MM.1S (cell line): ENCODE results near the gene GUCA1A.

ENCODE experiments used
- DNase-seq: peaks from one replicate; pipeline ENCODE4 v3.0.0-alpha.2; 2015
- H2AFZ ChIP-seq: fragments of 300-600 bp; sonication (generic); 2 replicates; pipeline ENCODE4 v1.6.0; 2016; ENCODE audit warnings: antibody characterized with exemption, low read length
- H3F3A ChIP-seq: fragments of 300-600 bp; sonication (generic); 2 replicates; pipeline ENCODE4 v1.6.1; 2016; ENCODE audit warnings: mild to moderate bottlenecking, antibody characterized with exemption, low read length, moderate library complexity, mixed read lengths; ENCODE audit not compliant: insufficient read depth
- H3K27ac ChIP-seq: fragments of 300-600 bp; sonication (generic); 2 replicates; pipeline ENCODE4 v1.5.1; 2016; ENCODE audit warnings: mild to moderate bottlenecking, low read length
- H3K27me3 ChIP-seq: fragments of 300-600 bp; sonication (generic); replicated peaks from 2 replicates; pipeline ENCODE4 v1.6.0; 2016; ENCODE audit warnings: low read length; ENCODE audit not compliant: insufficient read depth
- H3K36me3 ChIP-seq: fragments of 300-600 bp; sonication (generic); replicated peaks from 2 replicates; pipeline ENCODE4 v1.6.1; 2016; ENCODE audit warnings: mild to moderate bottlenecking, low read length, mixed read lengths; ENCODE audit not compliant: insufficient read depth
- H3K4me1 ChIP-seq: fragments of 300-600 bp; sonication (generic); 2 replicates; pipeline ENCODE4 v1.6.1; 2016; ENCODE audit warnings: low read length, mixed read lengths
- H3K4me2 ChIP-seq: fragments of 300-600 bp; sonication (generic); 2 replicates; pipeline ENCODE4 v1.6.0; 2016; ENCODE audit warnings: low read depth, low read length
- H3K4me3 ChIP-seq: fragments of 300-600 bp; sonication (generic); 2 replicates; pipeline ENCODE4 v1.5.1; 2016; ENCODE audit warnings: low read length, mixed read lengths
- H3K79me2 ChIP-seq: fragments of 300-600 bp; sonication (generic); 2 replicates; pipeline ENCODE4 v1.6.1; 2016; ENCODE audit warnings: mixed run types, low read length, mixed read lengths
- H3K9ac ChIP-seq: fragments of 300-600 bp; sonication (generic); 2 replicates; pipeline ENCODE4 v1.6.1; 2016; ENCODE audit warnings: low read length, mixed read lengths
- H3K9me2 ChIP-seq: fragments of 300-600 bp; sonication (generic); replicated peaks from 2 replicates; pipeline ENCODE4 v1.6.1; 2016; ENCODE audit warnings: mild to moderate bottlenecking, low read length, mixed read lengths; ENCODE audit not compliant: insufficient read depth
- H3K9me3 ChIP-seq: fragments of 300-600 bp; sonication (generic); replicated peaks from 2 replicates; pipeline ENCODE4 v1.6.1; 2016; ENCODE audit warnings: mild to moderate bottlenecking, low read length, mixed read lengths; ENCODE audit not compliant: insufficient read depth
- H4K20me1 ChIP-seq: fragments of 300-600 bp; sonication (generic); 2 replicates; pipeline ENCODE4 v1.6.1; 2016; ENCODE audit warnings: mild to moderate bottlenecking, low read length, moderate library complexity, mixed read lengths; ENCODE audit not compliant: insufficient read depth
- EZH2 ChIP-seq: fragments of 300-600 bp; sonication (generic); optimal IDR thresholded peaks from 2 replicates; pipeline ENCODE3; 2017; ENCODE audit warnings: low read depth, mild to moderate bottlenecking, antibody characterized with exemption, low read length, mixed read lengths
- EZH2phosphoT487 ChIP-seq: fragments of 300-600 bp; sonication (generic); IDR thresholded peaks from 2 replicates; pipeline ENCODE4 v1.6.1; 2018; ENCODE audit warnings: antibody characterized with exemption, low read length
- TF ChIP-seq, protein P1 (sequence below): fragments of 300-600 bp; sonication (generic); IDR thresholded peaks from 2 replicates; pipeline ENCODE4 v1.5.1; 2016; ENCODE audit warnings: antibody characterized with exemption, low read length, mixed read lengths

GUCA1A gene

DNA sequence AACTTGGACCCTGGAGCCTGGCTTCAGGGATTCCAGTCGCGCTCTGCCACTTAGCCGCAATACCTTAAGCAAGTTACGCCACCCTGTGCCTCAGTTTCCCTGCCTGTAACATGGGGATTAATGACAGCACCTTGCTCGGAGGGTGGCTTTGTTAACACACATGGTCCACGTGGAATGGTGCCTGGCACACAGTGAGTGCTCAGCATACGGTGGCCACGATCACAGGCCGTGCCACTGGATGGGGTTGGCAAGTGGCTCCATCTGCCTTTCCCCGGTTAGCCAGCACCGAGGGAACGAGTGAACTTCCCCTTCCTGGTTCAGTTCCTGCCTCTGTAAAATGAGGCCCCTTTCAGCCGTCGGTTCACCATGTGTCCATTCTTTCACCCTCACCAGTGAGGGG is 47.9 kb upstream of the GUCA1A start:
- no peaks in the 10 kb centered on the region for H3K36me3 ChIP-seq
- DNase-seq, result no peak

DNA sequence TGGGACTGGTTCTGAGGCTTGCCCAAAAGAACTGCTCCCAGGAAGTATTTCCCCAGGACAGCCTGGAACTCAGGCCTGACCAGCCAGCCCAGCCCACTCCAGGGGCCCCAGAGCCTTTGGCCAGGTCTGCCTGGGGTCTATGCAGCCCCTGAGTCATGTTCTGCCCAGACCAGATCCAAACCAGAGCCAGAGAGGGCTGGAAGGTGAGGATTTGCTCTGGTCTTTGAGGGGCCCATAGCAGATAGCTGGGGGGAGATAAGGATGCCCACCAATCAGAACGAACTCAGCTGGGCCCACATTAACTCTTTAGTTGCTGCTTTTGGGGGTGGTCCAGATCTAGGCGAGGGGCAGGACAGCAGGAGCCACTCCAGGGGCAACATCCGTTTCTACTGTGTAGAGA is 47.5 kb upstream of the GUCA1A start:
- Histone ChIP-seq H3F3A (no peaks in the 10 kb centered on the region), H3K9me3 (no peaks in the 10 kb centered on the region), H2AFZ (no peak overlapping the region), H3K4me1 (no peaks in the 10 kb centered on the region), H3K27me3 (no peaks in the 10 kb centered on the region), H3K4me2 (no peak overlapping the region), H3K9ac (no peak overlapping the region), H3K36me3 (no peaks in the 10 kb centered on the region), H4K20me1 (no peaks in the 10 kb centered on the region), H3K27ac (no peak overlapping the region), H3K9me2 (no peaks in the 10 kb centered on the region), H3K79me2 (no peaks in the 10 kb centered on the region), H3K4me3 (no peak overlapping the region)
- TF ChIP-seq EZH2phosphoT487, result no peak
- TF ChIP-seq, protein P1, sequence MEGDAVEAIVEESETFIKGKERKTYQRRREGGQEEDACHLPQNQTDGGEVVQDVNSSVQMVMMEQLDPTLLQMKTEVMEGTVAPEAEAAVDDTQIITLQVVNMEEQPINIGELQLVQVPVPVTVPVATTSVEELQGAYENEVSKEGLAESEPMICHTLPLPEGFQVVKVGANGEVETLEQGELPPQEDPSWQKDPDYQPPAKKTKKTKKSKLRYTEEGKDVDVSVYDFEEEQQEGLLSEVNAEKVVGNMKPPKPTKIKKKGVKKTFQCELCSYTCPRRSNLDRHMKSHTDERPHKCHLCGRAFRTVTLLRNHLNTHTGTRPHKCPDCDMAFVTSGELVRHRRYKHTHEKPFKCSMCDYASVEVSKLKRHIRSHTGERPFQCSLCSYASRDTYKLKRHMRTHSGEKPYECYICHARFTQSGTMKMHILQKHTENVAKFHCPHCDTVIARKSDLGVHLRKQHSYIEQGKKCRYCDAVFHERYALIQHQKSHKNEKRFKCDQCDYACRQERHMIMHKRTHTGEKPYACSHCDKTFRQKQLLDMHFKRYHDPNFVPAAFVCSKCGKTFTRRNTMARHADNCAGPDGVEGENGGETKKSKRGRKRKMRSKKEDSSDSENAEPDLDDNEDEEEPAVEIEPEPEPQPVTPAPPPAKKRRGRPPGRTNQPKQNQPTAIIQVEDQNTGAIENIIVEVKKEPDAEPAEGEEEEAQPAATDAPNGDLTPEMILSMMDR, result no peak
- TF ChIP-seq EZH2, result no peak
- no peak for DNase-seq

More for the DNA sequence above, 47.9 kb upstream of the GUCA1A start:
- H3K27me3 ChIP-seq, result no peaks in the 10 kb centered on the region
- no peaks in the 10 kb centered on the region for H3K79me2 ChIP-seq
- no peaks in the 10 kb centered on the region for H3K9me3 ChIP-seq
- no peaks in the 10 kb centered on the region for H3F3A ChIP-seq
- H3K4me2 ChIP-seq, result no peak overlapping the region
- H2AFZ ChIP-seq, result no peak overlapping the region
- H3K4me1 ChIP-seq, result no peaks in the 10 kb centered on the region
- TF ChIP-seq EZH2phosphoT487, result no peak
- TF ChIP-seq EZH2, result no peak
- TF ChIP-seq, protein P1, result no peak
- H3K27ac ChIP-seq, result no peak overlapping the region
- H4K20me1 ChIP-seq, result no peaks in the 10 kb centered on the region
- H3K9ac ChIP-seq, result no peak overlapping the region
- H3K9me2 ChIP-seq, result no peaks in the 10 kb centered on the region
- no peak overlapping the region for H3K4me3 ChIP-seq

DNA sequence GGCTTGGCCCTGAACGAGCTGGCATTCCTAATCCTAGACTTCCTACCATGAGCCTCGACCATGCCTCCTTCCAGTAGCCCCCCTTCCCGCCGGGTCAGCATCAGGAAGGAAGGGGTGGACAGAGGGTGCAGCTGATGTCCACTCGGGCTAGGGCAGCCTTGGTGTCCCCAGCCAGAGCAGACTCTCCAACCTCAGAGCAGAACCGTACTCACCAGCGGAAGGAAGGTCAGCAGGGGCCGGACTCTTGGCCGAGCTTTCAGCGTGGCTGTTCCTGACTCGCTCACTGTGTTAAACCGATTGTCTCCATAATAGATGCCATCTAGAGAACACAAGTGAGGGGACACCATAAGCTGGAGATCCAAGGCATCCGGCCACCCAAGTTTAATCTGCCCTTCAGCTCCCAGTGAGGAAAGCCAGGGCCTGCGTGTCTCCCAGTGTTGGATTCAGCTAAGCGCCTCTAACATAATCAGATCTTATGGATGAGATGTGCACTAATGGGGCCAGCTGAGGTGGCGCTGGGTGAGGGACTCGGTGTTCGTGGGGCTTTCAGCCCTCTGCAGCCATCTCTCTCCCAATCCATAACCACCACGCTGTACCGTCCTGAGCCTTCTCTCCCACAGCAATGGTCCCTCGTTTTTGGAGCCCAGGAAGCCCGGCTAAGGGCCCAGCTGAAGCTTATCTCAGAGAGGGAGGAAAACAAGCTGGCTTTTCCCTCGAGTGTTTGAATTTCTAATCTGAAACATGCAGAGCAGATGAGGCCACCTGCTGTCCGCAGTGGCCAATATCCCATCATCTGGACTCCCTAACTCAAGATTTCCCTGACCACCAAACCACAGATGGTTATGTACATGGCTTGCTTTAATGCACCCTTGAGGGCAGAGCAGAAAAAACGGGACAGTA is 44.5 kb upstream of the GUCA1A start:
- Histone ChIP-seq H3K79me2 (no peaks in the 10 kb centered on the region), H3K27me3 (no peaks in the 10 kb centered on the region), H2AFZ (no peak overlapping the region), H3K9me2 (no peaks in the 10 kb centered on the region), H3F3A (no peaks in the 10 kb centered on the region), H3K27ac (no peak overlapping the region), H3K4me3 (no peak overlapping the region), H4K20me1 (no peaks in the 10 kb centered on the region), H3K9ac (no peak overlapping the region), H3K4me2 (no peak overlapping the region), H3K9me3 (no peaks in the 10 kb centered on the region), H3K4me1 (no peaks in the 10 kb centered on the region), H3K36me3 (no peaks in the 10 kb centered on the region)
- no peak for DNase-seq
- TF ChIP-seq, protein P1, result no peak
- TF ChIP-seq EZH2, result no peak
- no peak for TF ChIP-seq EZH2phosphoT487
